Left lobe of liver (tissue), 1 donor: ENCODE results near the gene TRIL. TPM values are rescaled to one million over a fixed set of nuclear protein-coding genes. Genes with fewer than 3 reads are reported as not detected.

ENCODE experiments used
- total RNA-seq: library from RNA; stranded (reverse); gene quantifications from one replicate; pipeline ENCODE4 v1.2.1, GENCODE V29; 2021
- donor health status: DM: no; HTN: yes; CAD: no.

The TRIL gene
- total RNA-seq, 1 donor from 2014 or later = 0.18 TPM

Other genes starting within 250 kb of the TRIL start
- 5.0 TPM for gene CPVL, start 188.2 kb upstream of the TRIL start, total RNA-seq
- gene CHN2, start 236.4 kb upstream of the TRIL start, total RNA-seq = 56.5 TPM